ENCODE measurements around the gene DPY19L1. TPM values are rescaled to one million over a fixed set of nuclear protein-coding genes. Genes with fewer than 3 reads are reported as not detected.
"Not testable (repeated sequence)": the region's sequence is repeated elsewhere in the genome, so short reads cannot be mapped to it uniquely, and the experiment has no call there.

DPY19L1 gene
- total RNA-seq, 3 donors from 2014 or later = 5.7 to 7.4 (median 7.0) TPM

DNA sequence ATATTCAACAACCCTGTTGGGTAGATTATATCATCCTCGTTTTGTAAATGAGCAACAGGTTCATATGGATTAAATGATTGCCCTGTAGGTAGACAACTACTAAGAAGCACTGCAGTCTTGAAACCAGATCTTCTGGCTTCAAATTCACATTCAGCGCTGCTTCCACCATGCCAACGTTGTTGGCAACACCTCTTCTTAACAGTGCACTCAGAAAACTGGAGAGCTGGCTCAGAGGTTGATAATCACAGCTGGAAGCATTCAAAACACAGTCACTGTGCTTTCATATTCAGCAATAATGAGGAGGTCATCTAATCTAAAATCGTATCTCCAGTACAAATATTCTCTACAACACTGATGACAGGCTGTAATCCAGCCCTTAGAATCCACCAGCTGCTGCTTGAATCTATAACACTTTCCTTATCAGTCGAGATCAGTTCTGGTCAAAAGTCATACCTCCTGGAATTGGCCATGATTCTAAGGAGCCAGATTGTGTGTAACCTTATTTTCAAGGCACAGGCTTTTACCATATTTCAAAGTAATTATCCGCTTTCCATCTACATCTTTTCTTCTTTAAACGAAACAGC is 91.3 kb downstream of the DPY19L1 start:
- not testable (repeated sequence) for H3K4me1 Mint-ChIP-seq (ENCODE audit: low read depth); H3K9me3 Mint-ChIP-seq; H3K4me3 Mint-ChIP-seq; H3K27me3 Mint-ChIP-seq (ENCODE audit: low read depth); ATAC-seq; DNase-seq
- H3K36me3 Mint-ChIP-seq (ENCODE audit: insufficient read depth) = peaks cover 14% of the 10 kb centered on the region

DNA sequence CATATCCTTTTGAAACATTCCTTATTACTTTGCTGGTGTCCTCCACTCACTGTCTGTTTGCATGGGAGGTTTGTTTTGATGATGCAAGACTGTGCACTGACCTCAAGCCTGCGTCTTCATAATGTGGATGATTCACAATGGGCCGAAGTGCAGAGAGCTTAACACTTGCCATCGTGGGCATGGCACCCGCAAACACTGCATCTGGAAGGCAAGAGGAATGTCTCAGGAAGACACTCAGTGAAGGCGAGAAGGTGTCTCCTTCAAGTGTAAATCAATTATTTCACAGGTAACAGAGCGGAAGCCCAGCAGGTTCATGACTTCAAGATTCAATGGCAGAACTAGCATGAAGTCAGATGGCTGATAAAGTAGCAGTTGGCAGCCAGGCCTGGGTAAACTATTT is 98.1 kb downstream of the DPY19L1 start:
- ATAC-seq = no peak
- no peak overlapping the region for H3K4me3 Mint-ChIP-seq
- no peaks in the 10 kb centered on the region for H3K9me3 Mint-ChIP-seq
- peaks cover 14% of the 10 kb centered on the region for H3K36me3 Mint-ChIP-seq (ENCODE audit: insufficient read depth)
- no peaks in the 10 kb centered on the region for H3K27me3 Mint-ChIP-seq (ENCODE audit: low read depth)
- H3K4me1 Mint-ChIP-seq (ENCODE audit: low read depth) = no peaks in the 10 kb centered on the region
- no peak for DNase-seq

DNA sequence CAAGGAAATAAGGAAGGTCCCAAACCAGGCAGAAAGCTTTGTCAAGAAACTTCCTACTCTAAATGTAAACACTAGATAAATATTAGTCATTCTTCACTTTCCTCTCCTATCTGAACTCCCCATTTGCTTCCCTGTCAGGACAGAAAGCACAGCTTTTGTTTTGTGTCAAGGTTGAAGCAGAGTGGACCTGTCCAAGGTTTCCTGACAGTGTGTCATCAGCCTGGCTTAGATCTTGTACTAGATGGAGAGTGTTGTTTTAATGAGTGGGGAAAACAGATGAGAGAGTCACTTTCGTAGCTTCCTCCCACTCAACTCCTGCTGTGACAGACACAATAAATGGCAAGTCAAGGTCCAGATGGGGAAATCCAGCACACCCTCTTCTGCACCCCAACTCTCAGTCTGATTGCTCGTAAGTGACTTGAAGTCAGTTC is 101.5 kb downstream of the DPY19L1 start:
- H3K4me3 Mint-ChIP-seq; H3K4me1 Mint-ChIP-seq (ENCODE audit: low read depth); H3K27me3 Mint-ChIP-seq (ENCODE audit: low read depth); DNase-seq; H3K9me3 Mint-ChIP-seq: not testable (repeated sequence)
- peaks cover 19% of the 10 kb centered on the region for H3K36me3 Mint-ChIP-seq (ENCODE audit: insufficient read depth)
- ATAC-seq = peak; percentile 51 to 52

DNA sequence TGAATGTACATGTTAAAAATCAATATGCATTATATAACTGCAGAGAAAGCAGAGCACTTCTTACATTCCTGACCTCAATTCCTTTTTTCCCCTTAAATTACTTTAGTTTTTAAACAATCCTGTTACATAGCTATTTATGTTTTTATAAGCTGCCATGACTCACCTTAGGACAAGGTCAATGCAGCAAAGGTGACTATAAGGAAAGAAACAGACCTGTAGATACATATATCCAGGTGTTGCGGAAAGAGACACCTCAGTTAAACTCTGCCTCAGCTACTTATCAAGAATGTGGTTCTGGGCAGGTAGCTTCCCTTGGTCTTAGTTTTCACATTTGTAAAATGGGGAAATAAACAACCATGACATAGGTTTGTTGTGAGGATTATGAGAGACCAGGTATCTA is 105.5 kb downstream of the DPY19L1 start:
- H3K36me3 Mint-ChIP-seq (ENCODE audit: insufficient read depth) = peaks cover 16% of the 10 kb centered on the region
- H3K9me3 Mint-ChIP-seq = no peaks in the 10 kb centered on the region
- DNase-seq (no peak), ATAC-seq (no peak)
- no peak overlapping the region for H3K4me3 Mint-ChIP-seq
- no peaks in the 10 kb centered on the region for H3K27me3 Mint-ChIP-seq (ENCODE audit: low read depth)
- no peaks in the 10 kb centered on the region for H3K4me1 Mint-ChIP-seq (ENCODE audit: low read depth)

DNA sequence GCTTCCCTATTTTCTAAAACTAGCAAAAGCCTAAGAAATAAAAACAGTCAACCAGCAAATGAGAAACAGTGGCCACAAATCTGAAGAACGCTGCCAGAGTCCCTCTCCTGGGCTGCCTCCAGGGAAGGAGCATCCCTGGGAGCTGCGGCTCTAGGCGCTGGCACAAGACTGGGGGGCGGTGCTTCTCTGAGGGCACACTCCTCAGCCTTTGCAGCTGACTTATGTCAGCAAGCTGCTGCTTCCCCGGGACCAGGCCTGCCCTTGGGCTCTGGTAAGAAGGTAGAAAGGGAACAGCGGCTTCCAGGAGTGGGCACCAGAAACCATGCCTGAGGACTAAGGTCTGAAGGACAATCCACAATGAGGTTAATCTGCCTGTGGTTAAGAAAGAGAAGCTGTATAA is 107.5 kb downstream of the DPY19L1 start:
- not testable (repeated sequence) for H3K27me3 Mint-ChIP-seq (ENCODE audit: low read depth); H3K4me3 Mint-ChIP-seq; H3K9me3 Mint-ChIP-seq; H3K4me1 Mint-ChIP-seq (ENCODE audit: low read depth); DNase-seq; ATAC-seq
- H3K36me3 Mint-ChIP-seq (ENCODE audit: insufficient read depth) = peaks cover 14% of the 10 kb centered on the region

DNA sequence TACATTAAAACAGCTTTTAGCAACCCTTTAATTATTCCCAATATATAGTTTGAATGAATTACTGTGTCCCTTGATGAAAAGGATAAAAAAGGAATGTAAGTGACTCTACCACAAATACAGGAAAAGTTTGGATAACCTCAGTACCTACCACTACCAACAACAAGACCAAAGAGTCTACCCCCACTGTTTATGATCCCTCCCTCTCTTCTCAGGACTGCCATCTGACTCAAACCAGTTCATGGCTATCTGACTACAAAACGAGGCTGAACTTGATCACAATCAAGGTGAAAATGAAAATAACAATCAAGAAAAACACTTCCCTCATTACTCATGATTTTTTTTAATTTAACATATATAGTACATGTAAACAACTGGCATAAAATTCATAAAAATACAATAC is 108.7 kb downstream of the DPY19L1 start:
- ATAC-seq (no peak), DNase-seq (no peak)
- H3K4me3 Mint-ChIP-seq = no peak overlapping the region
- no peaks in the 10 kb centered on the region for H3K27me3 Mint-ChIP-seq (ENCODE audit: low read depth)
- H3K4me1 Mint-ChIP-seq (ENCODE audit: low read depth) = no peaks in the 10 kb centered on the region
- H3K9me3 Mint-ChIP-seq = no peaks in the 10 kb centered on the region
- peaks cover 8% of the 10 kb centered on the region for H3K36me3 Mint-ChIP-seq (ENCODE audit: insufficient read depth)

DNA sequence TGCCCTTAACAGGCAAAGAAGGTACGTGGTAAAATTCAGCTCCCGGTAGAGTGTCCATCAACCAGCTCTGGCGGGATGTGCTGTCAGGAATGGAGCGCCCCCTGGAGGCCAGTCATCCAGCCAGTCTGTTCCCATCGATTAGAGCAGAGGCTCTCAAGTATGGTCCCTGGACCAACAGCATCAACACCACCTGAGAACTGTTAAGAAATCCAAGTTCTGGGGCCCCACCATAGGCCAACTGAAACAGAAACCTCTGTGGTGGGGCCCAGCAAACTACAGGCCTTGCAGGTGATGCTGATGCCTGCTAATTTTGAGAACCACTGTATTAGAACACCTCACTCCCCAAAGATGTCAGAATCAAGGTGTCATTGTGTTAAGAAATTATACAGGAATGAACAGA is 109.2 kb downstream of the DPY19L1 start:
- Mint-ChIP-seq H3K27me3 (ENCODE audit: low read depth) (no peaks in the 10 kb centered on the region), H3K4me3 (no peak overlapping the region), H3K36me3 (ENCODE audit: insufficient read depth) (peaks cover 8% of the 10 kb centered on the region), H3K9me3 (no peaks in the 10 kb centered on the region), H3K4me1 (ENCODE audit: low read depth) (no peaks in the 10 kb centered on the region)
- DNase-seq (peak; percentile 20), ATAC-seq (peak in 1 of 2 donors; percentile 27)

DNA sequence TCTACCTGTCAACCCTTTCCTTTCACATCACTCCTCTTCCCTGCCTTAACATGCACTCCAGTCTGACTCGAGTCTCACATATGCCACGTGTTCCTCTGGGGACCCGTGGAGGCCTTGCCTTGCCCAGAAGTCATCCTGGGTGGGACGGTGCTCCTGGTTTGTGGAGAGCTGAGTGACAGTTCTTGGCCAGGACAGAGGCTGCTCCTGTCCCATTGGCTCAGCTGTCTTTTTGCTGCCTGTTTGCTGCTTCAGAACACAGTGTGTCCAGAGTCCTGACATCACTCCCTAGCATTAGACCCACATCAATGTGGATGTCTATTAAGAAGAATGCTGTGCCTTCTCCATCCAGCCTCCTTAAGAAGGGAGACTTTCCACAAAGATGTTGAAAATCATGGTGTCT is 116.8 kb downstream of the DPY19L1 start:
- not testable (repeated sequence) for H3K27me3 Mint-ChIP-seq (ENCODE audit: low read depth); ATAC-seq; H3K4me1 Mint-ChIP-seq (ENCODE audit: low read depth); H3K36me3 Mint-ChIP-seq (ENCODE audit: insufficient read depth); H3K4me3 Mint-ChIP-seq; DNase-seq
- H3K9me3 Mint-ChIP-seq = peaks cover 11% of the 10 kb centered on the region

DNA sequence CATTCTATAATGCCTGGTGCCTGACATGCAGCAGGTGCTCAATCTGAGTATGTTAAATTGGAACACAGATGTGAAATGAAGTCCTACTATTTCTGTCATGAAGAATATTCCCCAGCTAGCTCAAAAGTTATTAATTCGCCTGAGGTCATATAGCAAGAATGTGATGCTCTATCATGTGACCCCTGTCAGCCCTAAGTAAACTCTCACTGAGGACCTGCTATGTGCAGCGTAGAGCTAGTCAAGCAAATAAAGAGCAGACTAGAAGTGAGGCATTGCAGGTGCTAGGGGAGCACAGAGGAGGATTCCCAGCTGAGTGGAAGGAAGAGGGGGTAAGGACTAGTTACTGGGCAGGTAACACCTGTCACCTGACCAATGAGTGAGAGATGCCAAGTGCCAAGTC is 118.2 kb downstream of the DPY19L1 start:
- DNase-seq; H3K27me3 Mint-ChIP-seq (ENCODE audit: low read depth); H3K4me3 Mint-ChIP-seq; H3K4me1 Mint-ChIP-seq (ENCODE audit: low read depth); H3K36me3 Mint-ChIP-seq (ENCODE audit: insufficient read depth); ATAC-seq: not testable (repeated sequence)
- H3K9me3 Mint-ChIP-seq = peaks cover 11% of the 10 kb centered on the region

DNA sequence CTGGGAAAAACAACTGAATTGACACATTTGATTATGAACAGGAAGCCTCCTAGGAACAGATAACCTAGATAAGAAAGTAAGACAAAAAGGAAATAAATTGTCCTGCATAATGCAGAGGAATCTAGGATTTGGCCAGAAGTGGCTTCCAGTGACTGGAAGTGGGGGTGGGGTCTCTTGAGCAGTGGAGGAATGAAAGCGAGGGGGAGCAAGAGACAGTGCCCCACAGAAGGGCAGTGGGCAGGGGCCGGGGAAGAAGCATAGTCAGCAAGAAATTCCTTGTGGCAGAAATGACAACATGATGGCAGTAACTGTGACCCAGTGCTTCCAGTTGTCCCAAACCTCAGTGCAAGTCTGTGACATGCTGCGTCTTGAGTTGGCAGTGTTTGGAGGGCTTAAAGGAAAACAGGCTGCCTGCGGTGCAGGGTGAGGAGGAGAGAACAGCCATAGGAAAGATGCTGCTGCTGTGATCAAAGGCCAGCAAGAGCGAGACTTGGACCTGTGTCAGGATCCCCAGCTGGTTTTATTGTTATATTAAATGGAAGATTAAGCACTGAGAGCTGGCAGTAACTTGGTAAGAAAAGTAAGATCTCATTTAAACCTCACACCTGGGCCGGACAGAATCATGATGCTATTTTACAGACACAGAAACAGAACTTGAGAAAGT is 119.0 kb downstream of the DPY19L1 start:
- not testable (repeated sequence) for H3K4me3 Mint-ChIP-seq; DNase-seq; H3K36me3 Mint-ChIP-seq (ENCODE audit: insufficient read depth); ATAC-seq; H3K27me3 Mint-ChIP-seq (ENCODE audit: low read depth); H3K4me1 Mint-ChIP-seq (ENCODE audit: low read depth)
- H3K9me3 Mint-ChIP-seq = peaks cover 11% of the 10 kb centered on the region

DNA sequence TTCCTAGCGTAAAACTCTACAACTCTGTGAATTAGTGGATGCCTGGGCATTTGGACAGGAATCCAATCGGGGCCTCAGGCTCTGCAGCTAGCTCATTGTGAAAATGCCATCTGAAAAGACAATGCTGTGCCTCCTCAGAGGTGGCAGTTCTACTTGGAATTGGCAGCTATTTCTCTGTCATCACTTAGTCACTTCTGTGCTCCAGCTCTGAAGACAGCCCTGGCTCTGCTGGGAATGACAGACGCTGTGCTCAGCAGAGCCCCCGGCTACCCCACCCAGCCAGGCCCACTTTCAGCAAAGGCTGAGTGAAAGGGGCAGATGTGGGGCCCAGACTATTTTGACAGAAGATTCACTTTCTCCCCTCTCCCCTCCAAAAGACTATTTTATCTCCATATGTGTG is 119.8 kb downstream of the DPY19L1 start:
- DNase-seq; H3K4me1 Mint-ChIP-seq (ENCODE audit: low read depth); H3K27me3 Mint-ChIP-seq (ENCODE audit: low read depth); ATAC-seq; H3K4me3 Mint-ChIP-seq; H3K36me3 Mint-ChIP-seq (ENCODE audit: insufficient read depth): not testable (repeated sequence)
- H3K9me3 Mint-ChIP-seq = peaks cover 11% of the 10 kb centered on the region

DNA sequence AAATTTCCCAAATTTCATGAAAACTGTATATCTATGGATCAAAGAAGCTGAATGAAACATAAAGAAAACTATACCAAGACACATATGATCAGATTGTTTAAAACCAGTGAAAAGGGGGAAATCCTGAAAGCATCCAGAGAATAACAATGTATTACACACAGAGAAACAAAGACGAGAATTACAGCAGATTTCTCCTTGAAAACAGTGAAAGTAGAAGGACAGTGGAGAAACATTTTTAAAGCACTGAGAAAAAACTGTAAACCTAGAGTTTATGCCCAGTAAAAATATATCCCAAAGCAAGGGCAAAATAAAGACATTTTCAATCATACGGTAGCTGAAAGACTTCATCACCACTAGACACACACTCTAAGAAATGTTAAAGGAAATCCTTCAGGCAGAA is 121.0 kb downstream of the DPY19L1 start:
- DNase-seq (no peak), ATAC-seq (no peak)
- H3K27me3 Mint-ChIP-seq (ENCODE audit: low read depth) = peaks cover 6% of the 10 kb centered on the region
- H3K4me3 Mint-ChIP-seq = no peak overlapping the region
- no peaks in the 10 kb centered on the region for H3K36me3 Mint-ChIP-seq (ENCODE audit: insufficient read depth)
- peaks cover 11% of the 10 kb centered on the region for H3K9me3 Mint-ChIP-seq
- H3K4me1 Mint-ChIP-seq (ENCODE audit: low read depth) = no peaks in the 10 kb centered on the region

DNA sequence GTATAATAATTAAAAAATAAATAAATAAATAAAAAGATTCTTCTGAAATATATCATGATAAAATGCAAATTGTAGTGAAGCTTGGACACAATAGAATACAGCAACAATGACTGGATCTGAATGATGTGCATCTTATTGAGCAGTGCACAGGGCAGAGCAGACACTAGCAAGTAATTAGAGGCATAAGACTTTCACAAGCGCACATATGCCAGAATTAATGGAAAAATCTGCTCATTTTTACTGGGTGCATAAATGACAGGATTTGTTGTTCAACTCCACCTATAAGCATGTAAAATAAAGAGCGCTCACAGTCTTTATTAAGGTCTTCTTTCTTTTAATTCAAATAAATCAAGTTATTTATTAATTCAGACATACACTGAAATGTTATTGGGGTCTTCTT is 125.0 kb downstream of the DPY19L1 start:
- no peaks in the 10 kb centered on the region for H3K36me3 Mint-ChIP-seq (ENCODE audit: insufficient read depth)

DNA sequence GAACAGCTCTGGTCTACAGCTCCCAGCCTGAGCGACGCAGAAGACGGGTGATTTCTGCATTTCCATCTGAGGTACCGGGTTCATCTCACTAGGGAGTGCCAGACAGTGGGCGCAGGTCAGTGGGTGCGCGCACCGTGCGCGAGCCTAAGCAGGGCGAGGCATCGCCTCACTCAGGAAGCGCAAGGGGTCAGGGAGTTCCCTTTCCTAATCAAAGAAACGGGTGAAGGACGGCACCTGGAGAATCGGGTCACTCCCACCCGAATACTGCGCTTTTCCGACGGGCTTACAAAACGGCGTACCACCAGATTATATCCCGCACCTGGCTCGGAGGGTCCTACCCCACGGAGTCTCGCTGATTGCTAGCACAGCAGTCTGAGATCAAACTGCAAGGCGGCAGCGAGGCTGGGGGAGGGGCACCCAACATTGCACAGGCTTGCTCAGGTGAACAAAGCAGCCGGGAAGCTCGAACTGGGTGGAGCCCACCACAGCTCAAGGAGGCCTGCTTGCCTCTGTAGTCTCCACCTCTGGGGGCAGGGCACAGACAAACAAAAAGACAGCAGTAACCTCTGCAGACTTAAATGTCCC is 130.9 kb downstream of the DPY19L1 start:
- not testable (repeated sequence) for H3K9me3 Mint-ChIP-seq; H3K36me3 Mint-ChIP-seq (ENCODE audit: insufficient read depth); ATAC-seq; H3K4me1 Mint-ChIP-seq (ENCODE audit: low read depth); DNase-seq
- H3K4me3 Mint-ChIP-seq = peak overlapping the region; percentile 39
- peaks cover 26% of the 10 kb centered on the region for H3K27me3 Mint-ChIP-seq (ENCODE audit: low read depth)

More for the DNA sequence above, 125.0 kb downstream of the DPY19L1 start:
- Mint-ChIP-seq H3K9me3 (peaks cover 11% of the 10 kb centered on the region), H3K4me3 (no peak overlapping the region), H3K4me1 (ENCODE audit: low read depth) (no peaks in the 10 kb centered on the region), H3K27me3 (ENCODE audit: low read depth) (peaks cover 7% of the 10 kb centered on the region)
- DNase-seq (no peak), ATAC-seq (no peak)

DNA sequence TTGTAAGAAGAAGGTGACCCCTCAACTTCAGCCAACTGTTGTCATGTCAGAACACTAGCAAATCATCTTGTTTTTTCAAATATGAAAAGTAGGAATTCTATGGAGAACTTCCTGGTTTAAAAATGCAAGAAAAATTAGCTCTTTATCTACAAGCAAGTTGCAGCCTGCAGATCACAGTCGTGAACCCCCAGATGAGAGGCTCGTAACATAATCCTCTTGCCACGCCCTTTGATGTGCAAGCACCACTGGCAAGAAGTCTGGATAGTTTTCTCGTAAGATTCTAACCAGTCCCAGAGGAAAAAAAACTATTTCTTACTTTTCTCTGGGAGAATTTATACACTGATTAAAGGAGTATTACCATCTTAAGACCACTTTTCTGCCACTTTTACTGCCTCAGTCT is 132.3 kb downstream of the DPY19L1 start:
- peaks cover 26% of the 10 kb centered on the region for H3K27me3 Mint-ChIP-seq (ENCODE audit: low read depth)

More for the DNA sequence above, 132.3 kb downstream of the DPY19L1 start:
- no peak for ATAC-seq
- DNase-seq = no peak
- H3K4me3 Mint-ChIP-seq = no peak overlapping the region
- no peaks in the 10 kb centered on the region for H3K9me3 Mint-ChIP-seq
- H3K36me3 Mint-ChIP-seq (ENCODE audit: insufficient read depth) = no peaks in the 10 kb centered on the region
- no peaks in the 10 kb centered on the region for H3K4me1 Mint-ChIP-seq (ENCODE audit: low read depth)

Measured in activated T-cell treated with anti-CD3 and anti-CD28 coated beads, Interleukin-2, amount 50 U/mL, for 4 hours (primary cell).